H4 (cell line): ENCODE results near the gene WHRN. TPM values are rescaled to one million over a fixed set of nuclear protein-coding genes. Genes with fewer than 3 reads are reported as not detected.

Experiments
- DNase-seq: peaks from one replicate; pipeline ENCODE4 v3.0.0-alpha.2; 2015; ENCODE audit warnings: low spot score
- total RNA-seq: library from RNA; depleted of rRNA; stranded (reverse); fragments of >200 nt; shearing (Covaris generic); gene quantifications from 2 replicates; pipeline ENCODE4 v1.2.3, GENCODE V29; 2014; rRNA removed

Gene WHRN
- total RNA-seq, 1 experiment from 2014 or later: 1.5 TPM

GRCh38 chr9:114365194-114365593 is 140.1 kb downstream of the WHRN start:
- no peak for DNase-seq

- DNase-seq: peak; percentile 85
Observed at GRCh38 chr9:114364134-114365041, 140.9 kb downstream of the WHRN start.

- no peak for DNase-seq
Observed at GRCh38 chr9:114363424-114363823, 141.8 kb downstream of the WHRN start.

- DNase-seq: no peak
Observed at GRCh38 chr9:114362394-114362793, 142.9 kb downstream of the WHRN start.

- DNase-seq: no peak
Observed at GRCh38 chr9:114361542-114361941, 143.7 kb downstream of the WHRN start.

GRCh38 chr9:114359801-114360200 is 145.5 kb downstream of the WHRN start:
- no peak for DNase-seq

GRCh38 chr9:114357911-114358328 is 147.4 kb downstream of the WHRN start:
- no peak for DNase-seq

- DNase-seq: no peak
Observed at GRCh38 chr9:114357360-114357759, 147.9 kb downstream of the WHRN start.

GRCh38 chr9:114356792-114357191 is 148.5 kb downstream of the WHRN start:
- no peak for DNase-seq

- no peak for DNase-seq
Observed at GRCh38 chr9:114355821-114356220, 149.5 kb downstream of the WHRN start.

Other genes starting within 250 kb of the WHRN start
- 0.33 TPM in 1 of 2 replicates, not detected in the other for gene ORM1, start 182.4 kb downstream of the WHRN start, total RNA-seq
- 0.19 TPM in 1 of 2 replicates, not detected in the other for gene ORM2, start 175.6 kb downstream of the WHRN start, total RNA-seq
- 2.3 and 3.4 TPM in 2 replicates for gene AKNA, start 117.5 kb downstream of the WHRN start, total RNA-seq
- 171 and 172 TPM in 2 replicates for gene ATP6V1G1, start 82.3 kb upstream of the WHRN start, total RNA-seq
- 6.2 and 10.0 TPM in 2 replicates for gene TMEM268, start 105.8 kb upstream of the WHRN start, total RNA-seq
- not detected in 2 replicates for gene TEX53, start 152.3 kb upstream of the WHRN start, total RNA-seq
- gene TEX48, start 176.7 kb upstream of the WHRN start, total RNA-seq: not detected in 2 replicates